BLaER1 treated with 17β-estradiol and CSF1 and Interleukin-3, amounts not matched to agents 10 nM and 100 nM (cell line): ENCODE results near the gene PGRMC1.
"Not testable (repeated sequence)": the region's sequence is repeated elsewhere in the genome, so short reads cannot be mapped to it uniquely, and the experiment has no call there.

Experiments used
- H3K27ac ChIP-seq, 11 experiments: shearing (Covaris generic); formaldehyde crosslinking; 2 replicates each; pipeline ENCODE4 v1.8.1; 2022
- H3K27me3 ChIP-seq, 11 experiments: shearing (Covaris generic); formaldehyde crosslinking; 2 replicates each; pipeline ENCODE4 v1.8.1; 2022
- H3K36me3 ChIP-seq, 11 experiments: shearing (Covaris generic); formaldehyde crosslinking; 2 replicates each; pipeline ENCODE4 v1.8.1; 2022
- H3K4me1 ChIP-seq, 10 experiments: shearing (Covaris generic); formaldehyde crosslinking; 2 replicates each; pipeline ENCODE4 v1.8.1; 2022
- H3K4me2 ChIP-seq, 11 experiments: shearing (Covaris generic); formaldehyde crosslinking; 2 replicates each; pipeline ENCODE4 v1.8.1; 2022
- H3K4me3 ChIP-seq, 10 experiments: shearing (Covaris generic); formaldehyde crosslinking; 2 replicates each; pipeline ENCODE4 v1.8.1; 2022
- H3K9ac ChIP-seq, 11 experiments: shearing (Covaris generic); formaldehyde crosslinking; 2 replicates each; pipeline ENCODE4 v1.8.1; 2022
- H3K9me3 ChIP-seq, 11 experiments: shearing (Covaris generic); formaldehyde crosslinking; replicated peaks in 1 of 11; 2 replicates each; pipeline ENCODE4 v1.8.1; 2022
- H4K20me1 ChIP-seq, 11 experiments: shearing (Covaris generic); formaldehyde crosslinking; 2 replicates each; pipeline ENCODE4 v1.8.1; 2022
- Cebpa-rat ChIP-seq, 11 experiments: shearing (Covaris generic); IDR thresholded peaks; 2 replicates each; pipeline ENCODE4 v1.8.1; 2022

Gene PGRMC1

GRCh38 chrX:119240356-119240755 lies 4.3 kb downstream of the PGRMC1 start:
- Histone ChIP-seq H3K27me3 (no peaks in the 10 kb centered on the region; a peak in 1 of 22 replicates), H3K36me3 (peaks cover 0 to 52% (median 28%) of the 10 kb centered on the region in 11 experiments; a peak in 19 of 22 replicates), H3K9me3 (peaks cover 0 to 16% (median 5%) of the 10 kb centered on the region in 11 experiments; a peak in 8 of 22 replicates), H4K20me1 (peaks cover 0 to 26% (median 7%) of the 10 kb centered on the region in 11 experiments; a peak in 7 of 22 replicates), H3K27ac (no peak overlapping the region), H3K4me1 (peaks cover 6 to 18% (median 14%) of the 10 kb centered on the region in 10 experiments; a peak in 16 of 20 replicates), H3K4me2 (no peak overlapping the region), H3K4me3 (no peak overlapping the region), H3K9ac (no peak overlapping the region)
- TF ChIP-seq Cebpa-rat (IDR thresholded peaks at IDR 0.05): no peak

GRCh38 chrX:119247702-119248101 lies 11.6 kb downstream of the PGRMC1 start:
- no peaks in the 10 kb centered on the region for H4K20me1 ChIP-seq
- no peak overlapping the region for H3K27ac ChIP-seq
- no peak overlapping the region for H3K4me2 ChIP-seq
- no peak overlapping the region for H3K4me3 ChIP-seq
- H3K27me3 ChIP-seq: no peaks in the 10 kb centered on the region
- no peak for TF ChIP-seq Cebpa-rat (IDR thresholded peaks at IDR 0.05)
- peaks cover 0 to 31% (median 22%) of the 10 kb centered on the region in 11 experiments; a peak in 17 of 22 replicates for H3K36me3 ChIP-seq
- H3K9ac ChIP-seq: no peak overlapping the region
- peaks cover 0 to 5% (median 0%) of the 10 kb centered on the region in 10 experiments; a peak in 1 of 20 replicates for H3K4me1 ChIP-seq
- no peaks in the 10 kb centered on the region for H3K9me3 ChIP-seq

- Histone ChIP-seq H3K4me1 (peaks cover 0 to 5% (median 0%) of the 10 kb centered on the region in 10 experiments; a peak in 1 of 20 replicates), H4K20me1 (no peaks in the 10 kb centered on the region), H3K4me3 (no peak overlapping the region), H3K36me3 (peaks cover 0 to 12% (median 9%) of the 10 kb centered on the region in 11 experiments; a peak in 8 of 22 replicates), H3K4me2 (no peak overlapping the region), H3K9me3 (no peaks in the 10 kb centered on the region), H3K27me3 (no peaks in the 10 kb centered on the region), H3K27ac (no peak overlapping the region), H3K9ac (no peak overlapping the region)
- no peak for TF ChIP-seq Cebpa-rat (IDR thresholded peaks at IDR 0.05)
These were observed 13.8 kb downstream of the PGRMC1 start for GRCh38 chrX:119249891-119250290.

- no peak overlapping the region for H3K4me2 ChIP-seq
- no peak for TF ChIP-seq Cebpa-rat (IDR thresholded peaks at IDR 0.05)
These were observed 15.3 kb downstream of the PGRMC1 start for GRCh38 chrX:119251386-119251785.

GRCh38 chrX:119252716-119253115 lies 16.6 kb downstream of the PGRMC1 start:
- H3K4me2 ChIP-seq: no peak overlapping the region
- H3K9me3 ChIP-seq: no peaks in the 10 kb centered on the region
- no peak overlapping the region for H3K9ac ChIP-seq
- no peak overlapping the region for H3K4me3 ChIP-seq
- no peaks in the 10 kb centered on the region for H4K20me1 ChIP-seq
- TF ChIP-seq Cebpa-rat (IDR thresholded peaks at IDR 0.05): no peak
- no peak overlapping the region for H3K27ac ChIP-seq
- H3K4me1 ChIP-seq: peaks cover 0 to 5% (median 0%) of the 10 kb centered on the region in 10 experiments; a peak in 1 of 20 replicates
- H3K36me3 ChIP-seq: no peaks in the 10 kb centered on the region; a peak in 1 of 22 replicates
- H3K27me3 ChIP-seq: no peaks in the 10 kb centered on the region

More at GRCh38 chrX:119251386-119251785, 15.3 kb downstream of the PGRMC1 start:
- H3K4me3 ChIP-seq: no peak overlapping the region
- H3K27me3 ChIP-seq: no peaks in the 10 kb centered on the region
- no peak overlapping the region for H3K27ac ChIP-seq
- H3K4me1 ChIP-seq: peaks cover 0 to 5% (median 0%) of the 10 kb centered on the region in 10 experiments; a peak in 1 of 20 replicates
- H3K9ac ChIP-seq: no peak overlapping the region
- no peaks in the 10 kb centered on the region for H4K20me1 ChIP-seq
- no peaks in the 10 kb centered on the region; a peak in 1 of 22 replicates for H3K36me3 ChIP-seq
- H3K9me3 ChIP-seq: no peaks in the 10 kb centered on the region

- Histone ChIP-seq H3K36me3 (no peaks in the 10 kb centered on the region), H3K27ac (no peak overlapping the region), H4K20me1 (no peaks in the 10 kb centered on the region), H3K4me2 (no peak overlapping the region), H3K27me3 (0 out of 22 replicates have a peak, but pooled peaks cover 0 to 3% (median 0%) of the 10 kb centered on the region in 11 experiments), H3K9me3 (no peaks in the 10 kb centered on the region), H3K4me1 (peaks cover 0 to 9% (median 0%) of the 10 kb centered on the region in 10 experiments; a peak in 7 of 20 replicates), H3K4me3 (no peak overlapping the region), H3K9ac (no peak overlapping the region)
- no peak for TF ChIP-seq Cebpa-rat (IDR thresholded peaks at IDR 0.05)
These were observed 30.4 kb downstream of the PGRMC1 start for GRCh38 chrX:119266364-119266995.

- not testable (repeated sequence) for H3K9me3 ChIP-seq, H3K27me3 ChIP-seq, H3K27ac ChIP-seq, H3K36me3 ChIP-seq, H3K4me3 ChIP-seq, H3K4me2 ChIP-seq, H3K9ac ChIP-seq, H3K4me1 ChIP-seq, H4K20me1 ChIP-seq
These were observed 31.0 kb downstream of the PGRMC1 start for GRCh38 chrX:119267115-119267514.

- no peak overlapping the region for H3K9ac ChIP-seq
- H4K20me1 ChIP-seq: no peaks in the 10 kb centered on the region
- peaks cover 14 to 22% (median 20%) of the 10 kb centered on the region in 11 experiments for H3K9me3 ChIP-seq
- no peaks in the 10 kb centered on the region for H3K4me1 ChIP-seq
- no peak for TF ChIP-seq Cebpa-rat (IDR thresholded peaks at IDR 0.05)
- no peaks in the 10 kb centered on the region for H3K36me3 ChIP-seq
- H3K4me2 ChIP-seq: no peak overlapping the region
- H3K27me3 ChIP-seq: no peaks in the 10 kb centered on the region
- no peak overlapping the region for H3K4me3 ChIP-seq
- H3K27ac ChIP-seq: no peak overlapping the region
These were observed 36.9 kb downstream of the PGRMC1 start for GRCh38 chrX:119272882-119273419.

GRCh38 chrX:119273420-119274192 lies 37.5 kb downstream of the PGRMC1 start:
- no peak overlapping the region for H3K4me2 ChIP-seq
- H3K9ac ChIP-seq: no peak overlapping the region
- H4K20me1 ChIP-seq: no peaks in the 10 kb centered on the region
- H3K27ac ChIP-seq: no peak overlapping the region
- no peak for TF ChIP-seq Cebpa-rat (IDR thresholded peaks at IDR 0.05)
- peaks cover 14 to 22% (median 20%) of the 10 kb centered on the region in 11 experiments for H3K9me3 ChIP-seq
- no peaks in the 10 kb centered on the region for H3K4me1 ChIP-seq
- no peaks in the 10 kb centered on the region for H3K27me3 ChIP-seq
- no peaks in the 10 kb centered on the region for H3K36me3 ChIP-seq
- H3K4me3 ChIP-seq: no peak overlapping the region

- not testable (repeated sequence) for H3K27me3 ChIP-seq, H3K36me3 ChIP-seq, H3K27ac ChIP-seq, H3K4me1 ChIP-seq, H4K20me1 ChIP-seq, H3K9ac ChIP-seq, H3K4me3 ChIP-seq, H3K9me3 ChIP-seq, H3K4me2 ChIP-seq
These were observed 46.3 kb downstream of the PGRMC1 start for GRCh38 chrX:119282347-119282746.
